PC-9 (cell line): Measurements from ENCODE around the gene RABAC1. TPM values are rescaled to one million over a fixed set of nuclear protein-coding genes. Genes with fewer than 3 reads are reported as not detected.

Source experiments
- BruUV-seq: library from RNA; stranded (reverse); fragments of 400-500 nt; replicated peaks from 2 replicates; lab custom pipeline; 2021; lab: Mats Ljungman, UMichigan
- CTCF ChIA-PET: fragments of 300-600 bp; sonication (Branson Sonifier 250); formaldehyde crosslinking; loops from one replicate; lab custom pipeline; 2022; ENCODE audit warnings: antibody characterized with exemption; lab: Charles Lee
- POLR2A ChIA-PET: fragments of 300-600 bp; sonication (Branson Sonifier 250); formaldehyde crosslinking; loops from one replicate; lab custom pipeline; 2022; ENCODE audit warnings: antibody characterized with exemption; ENCODE audit not compliant: unreplicated experiment; lab: Charles Lee
- DNase-seq, 2 experiments: peaks; one replicate each; pipeline versions ENCODE4 v3.0.0 to v3.0.0-alpha.2; 2015 to 2022; ENCODE audit warnings: mixed read lengths in 1 of 2
- H2AFZ ChIP-seq: fragments of 200-600 bp; sonication (generic); 2 replicates; pipeline ENCODE4 v1.8.1; 2017; ENCODE audit warnings: antibody characterized with exemption
- H3F3A ChIP-seq: fragments of 200-600 bp; sonication (generic); 2 replicates; pipeline ENCODE4 v1.8.1; 2017; ENCODE audit warnings: antibody characterized with exemption, mild to moderate bottlenecking, low read depth; ENCODE audit not compliant: insufficient read depth
- H3K27ac ChIP-seq: fragments of 200-600 bp; sonication (generic); 2 replicates; pipeline ENCODE4 v1.6.1; 2016; ENCODE audit warnings: mixed run types
- H3K27me3 ChIP-seq: fragments of 200-600 bp; sonication (generic); 2 replicates; pipeline ENCODE4 v1.6.1; 2016; ENCODE audit warnings: low read depth, mixed run types; ENCODE audit not compliant: insufficient read depth
- H3K36me3 ChIP-seq: fragments of 200-600 bp; sonication (generic); 2 replicates; pipeline ENCODE4 v1.6.1; 2016; ENCODE audit warnings: low read depth, mixed run types
- H3K4me1 ChIP-seq: fragments of 200-600 bp; sonication (generic); replicated peaks from 2 replicates; pipeline ENCODE4 v1.6.1; 2016; ENCODE audit warnings: mixed run types; ENCODE audit not compliant: insufficient read depth
- H3K4me2 ChIP-seq: fragments of 200-600 bp; sonication (generic); 2 replicates; pipeline ENCODE4 v1.6.1; 2017; ENCODE audit warnings: mixed run types
- H3K4me3 ChIP-seq: fragments of 200-600 bp; sonication (generic); 2 replicates; pipeline ENCODE4 v1.6.1; 2016; ENCODE audit warnings: mixed run types
- H3K79me2 ChIP-seq: fragments of 200-600 bp; sonication (generic); 2 replicates; pipeline ENCODE4 v1.6.1; 2017; ENCODE audit warnings: low read depth, mixed run types
- H3K9me2 ChIP-seq: fragments of 200-600 bp; sonication (generic); 2 replicates; pipeline ENCODE4 v1.8.1; 2017; ENCODE audit warnings: mild to moderate bottlenecking; ENCODE audit not compliant: insufficient read depth
- H3K9me3 ChIP-seq: fragments of 200-600 bp; sonication (generic); 2 replicates; pipeline ENCODE4 v1.8.1; 2016; ENCODE audit warnings: low read depth; ENCODE audit not compliant: insufficient read depth
- H4K20me1 ChIP-seq: fragments of 200-600 bp; sonication (generic); 2 replicates; pipeline ENCODE4 v1.8.1; 2017; ENCODE audit not compliant: insufficient read depth
- EZH2 ChIP-seq: fragments of 200-600 bp; sonication (generic); IDR thresholded peaks from 2 replicates; pipeline ENCODE4 v1.8.0; 2017; ENCODE audit warnings: antibody characterized with exemption, low read depth
- intact Hi-C: fragments of 100-400 bp; cut with micrococcal nuclease; formaldehyde crosslinking; loops from one replicate; pipeline ENCODE4 v1.10.0; 2022; ENCODE audit not compliant: unreplicated experiment
- total RNA-seq: library from RNA; stranded (reverse); gene quantifications from 2 replicates; pipeline ENCODE4 v1.2.3, GENCODE V29; 2021
- TF ChIP-seq, protein P1 (sequence below): fragments of 200-600 bp; sonication (generic); conservative IDR thresholded peaks from 2 replicates; pipeline ENCODE4 v1.6.1; 2017; ENCODE audit warnings: mixed run types, antibody characterized with exemption, mild to moderate bottlenecking, moderate library complexity

Gene RABAC1
- total RNA-seq, 1 experiment from 2014 or later, result 110 TPM

DNA sequence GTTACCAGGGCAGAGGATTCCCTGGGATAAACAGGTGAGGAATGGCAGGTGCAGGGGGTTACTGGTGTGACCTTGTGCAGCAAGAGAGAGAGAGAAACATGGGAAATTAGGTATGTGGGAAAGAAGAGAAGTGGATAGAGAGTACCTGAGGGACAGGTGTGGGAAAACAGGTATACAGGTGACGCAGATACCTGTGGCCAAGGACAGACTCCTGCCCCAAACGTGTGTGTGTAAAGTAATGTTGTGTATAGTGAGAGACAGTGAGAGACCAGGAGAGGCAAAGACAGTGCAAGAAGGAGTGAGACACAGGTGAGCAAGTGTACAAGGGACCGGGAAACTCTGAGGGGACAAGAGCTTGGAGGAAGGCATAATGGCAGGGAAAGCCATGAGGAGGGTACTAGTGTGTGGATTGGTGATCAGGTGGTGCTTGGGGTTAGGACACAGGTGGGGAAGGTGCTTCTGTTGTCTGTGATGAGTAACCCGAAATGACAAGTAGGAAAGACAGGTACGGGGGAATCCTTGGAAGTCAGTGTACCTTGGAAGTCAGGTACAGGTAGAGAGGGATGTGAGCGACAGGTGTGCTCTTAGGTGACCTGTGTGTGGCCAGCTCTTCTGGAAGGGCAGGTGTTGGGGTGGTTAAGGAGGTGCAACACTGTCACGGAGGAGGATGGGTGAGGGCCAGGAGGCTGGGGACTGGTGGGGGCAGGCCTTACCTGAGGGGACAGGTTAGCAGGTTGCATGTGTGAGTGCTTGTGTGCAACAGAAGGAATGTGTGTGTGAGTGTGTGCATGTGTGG lies 33.7 kb downstream of the RABAC1 start:
- Histone ChIP-seq H3K9me3 (no peaks in the 10 kb centered on the region), H3K27ac (no peak overlapping the region), H4K20me1 (no peaks in the 10 kb centered on the region), H3K27me3 (peaks cover 79% of the 10 kb centered on the region), H3K9me2 (no peaks in the 10 kb centered on the region), H3K4me2 (no peak overlapping the region), H3K79me2 (no peaks in the 10 kb centered on the region), H3K36me3 (no peaks in the 10 kb centered on the region), H3K4me1 (peaks cover 9% of the 10 kb centered on the region; the same call in 1 of the 2 replicates), H2AFZ (no peak overlapping the region), H3F3A (peaks cover 13% of the 10 kb centered on the region; the same call in 1 of the 2 replicates), H3K4me3 (no peak overlapping the region)
- BruUV-seq, result no TSS peak
- intact Hi-C loops, result no loop called here
- ChIA-PET CTCF (no interaction called here), POLR2A (no interaction called here)
- TF ChIP-seq EZH2, result no peak
- TF ChIP-seq, protein P1, sequence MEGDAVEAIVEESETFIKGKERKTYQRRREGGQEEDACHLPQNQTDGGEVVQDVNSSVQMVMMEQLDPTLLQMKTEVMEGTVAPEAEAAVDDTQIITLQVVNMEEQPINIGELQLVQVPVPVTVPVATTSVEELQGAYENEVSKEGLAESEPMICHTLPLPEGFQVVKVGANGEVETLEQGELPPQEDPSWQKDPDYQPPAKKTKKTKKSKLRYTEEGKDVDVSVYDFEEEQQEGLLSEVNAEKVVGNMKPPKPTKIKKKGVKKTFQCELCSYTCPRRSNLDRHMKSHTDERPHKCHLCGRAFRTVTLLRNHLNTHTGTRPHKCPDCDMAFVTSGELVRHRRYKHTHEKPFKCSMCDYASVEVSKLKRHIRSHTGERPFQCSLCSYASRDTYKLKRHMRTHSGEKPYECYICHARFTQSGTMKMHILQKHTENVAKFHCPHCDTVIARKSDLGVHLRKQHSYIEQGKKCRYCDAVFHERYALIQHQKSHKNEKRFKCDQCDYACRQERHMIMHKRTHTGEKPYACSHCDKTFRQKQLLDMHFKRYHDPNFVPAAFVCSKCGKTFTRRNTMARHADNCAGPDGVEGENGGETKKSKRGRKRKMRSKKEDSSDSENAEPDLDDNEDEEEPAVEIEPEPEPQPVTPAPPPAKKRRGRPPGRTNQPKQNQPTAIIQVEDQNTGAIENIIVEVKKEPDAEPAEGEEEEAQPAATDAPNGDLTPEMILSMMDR, result no peak
- DNase-seq, result no peak

DNA sequence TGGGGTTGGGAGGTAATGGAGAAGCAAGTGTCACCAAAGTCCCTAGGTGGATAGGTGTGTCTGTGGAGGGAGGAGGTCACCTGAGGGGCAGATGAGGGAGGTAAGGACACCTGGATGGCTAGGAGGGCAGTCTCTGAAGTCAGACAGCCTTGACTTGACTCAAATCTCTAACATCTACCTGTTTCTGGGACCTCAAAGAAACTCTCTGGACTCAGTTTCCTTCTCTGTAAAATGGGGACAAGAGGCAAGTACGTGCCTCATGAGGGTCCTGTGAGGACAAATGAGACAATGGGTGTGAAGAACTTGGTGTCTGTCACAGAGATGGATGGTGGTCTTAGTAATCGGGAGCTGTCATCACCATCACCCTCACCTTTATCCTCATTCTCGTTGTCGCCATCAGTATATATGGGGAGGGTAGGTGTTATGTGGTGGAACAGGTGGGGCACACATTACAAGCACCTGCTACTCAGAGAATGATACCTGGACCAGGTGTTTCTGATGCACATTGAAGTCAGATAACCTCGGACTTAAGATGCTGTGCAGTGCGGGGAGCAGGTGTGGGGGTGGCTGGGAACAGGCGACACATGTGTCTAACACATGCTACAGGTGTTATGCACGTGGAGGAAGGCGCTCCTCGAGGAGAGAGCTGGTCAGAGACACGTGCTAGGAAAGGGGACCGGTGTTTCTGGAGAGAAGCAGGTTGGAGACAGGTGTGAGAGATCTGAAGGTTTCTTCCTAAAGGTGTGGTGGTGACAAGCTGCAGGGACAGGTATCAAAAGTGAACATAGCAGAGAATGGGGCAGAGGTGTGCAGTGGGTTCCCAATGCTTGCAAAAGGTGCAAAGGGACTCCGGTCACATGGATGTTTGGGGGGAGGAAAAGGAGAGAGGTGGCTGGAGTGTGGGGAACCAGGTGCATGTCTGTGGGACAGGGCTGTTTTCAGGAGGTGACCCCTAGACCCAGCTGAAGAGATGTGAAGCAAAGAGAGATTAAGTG lies 34.7 kb downstream of the RABAC1 start:
- H3K4me2 ChIP-seq, result no peak overlapping the region
- TF ChIP-seq EZH2, result no peak
- TF ChIP-seq, protein P1, result no peak
- H3K36me3 ChIP-seq, result no peaks in the 10 kb centered on the region
- POLR2A ChIA-PET, result no interaction called here
- CTCF ChIA-PET, result no interaction called here
- no peak overlapping the region for H2AFZ ChIP-seq
- H3K9me2 ChIP-seq, result no peaks in the 10 kb centered on the region
- H3K27ac ChIP-seq, result no peak overlapping the region
- DNase-seq, result no peak
- H4K20me1 ChIP-seq, result no peaks in the 10 kb centered on the region
- no peaks in the 10 kb centered on the region for H3K9me3 ChIP-seq
- no TSS peak for BruUV-seq
- no peaks in the 10 kb centered on the region for H3K79me2 ChIP-seq
- peaks cover 22% of the 10 kb centered on the region; the same call in 1 of the 2 replicates for H3F3A ChIP-seq
- H3K4me3 ChIP-seq, result no peak overlapping the region
- intact Hi-C loops, result no loop called here
- peaks cover 9% of the 10 kb centered on the region; the same call in 1 of the 2 replicates for H3K4me1 ChIP-seq
- peaks cover 72% of the 10 kb centered on the region for H3K27me3 ChIP-seq

DNA sequence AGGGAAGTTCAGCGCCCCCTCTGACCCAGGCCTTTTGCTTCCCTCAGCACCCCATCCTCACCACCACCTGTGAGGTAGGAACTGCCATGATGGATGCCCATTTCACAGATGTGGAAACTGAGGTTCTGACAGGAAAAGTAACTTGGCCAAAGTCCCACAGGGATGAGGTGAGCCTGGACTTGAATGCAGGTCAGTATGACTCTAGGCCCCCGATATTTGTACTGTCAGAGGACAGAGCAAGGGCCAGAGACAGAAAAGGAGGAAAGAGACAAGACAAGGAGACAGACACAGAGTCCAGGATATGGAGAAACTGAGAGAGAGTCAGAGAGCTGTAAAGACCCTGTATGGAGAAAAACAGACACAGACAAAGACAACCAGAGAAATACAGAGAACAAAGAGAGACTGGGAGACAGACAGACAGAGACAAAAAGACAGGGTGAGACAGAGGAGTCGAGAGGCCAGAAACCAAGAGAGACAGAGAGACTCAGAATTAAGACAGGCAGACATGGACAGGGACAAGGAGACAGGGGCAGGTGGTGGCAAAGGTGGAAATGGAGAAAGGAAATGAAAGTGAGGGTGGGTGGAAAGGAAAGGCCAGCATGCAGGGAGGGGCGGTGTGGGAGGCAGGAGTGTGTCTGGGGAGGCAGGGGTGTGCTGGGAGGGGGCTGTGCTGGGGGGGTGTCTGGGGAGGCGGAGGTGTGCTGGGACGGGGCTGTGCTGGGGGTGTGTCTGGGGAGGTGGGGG lies 35.9 kb downstream of the RABAC1 start:
- ChIA-PET POLR2A (no interaction called here), CTCF (no interaction called here)
- H3K27me3 ChIP-seq, result peaks cover 63% of the 10 kb centered on the region
- no peak overlapping the region for H2AFZ ChIP-seq
- H3K9me2 ChIP-seq, result no peaks in the 10 kb centered on the region
- no peaks in the 10 kb centered on the region for H3K9me3 ChIP-seq
- DNase-seq, result no peak
- no peaks in the 10 kb centered on the region for H4K20me1 ChIP-seq
- no TSS peak for BruUV-seq
- no peak overlapping the region for H3K4me3 ChIP-seq
- H3K4me2 ChIP-seq, result no peak overlapping the region
- H3K36me3 ChIP-seq, result no peaks in the 10 kb centered on the region
- no peaks in the 10 kb centered on the region for H3K4me1 ChIP-seq
- TF ChIP-seq, protein P1, result no peak
- TF ChIP-seq EZH2, result no peak
- H3F3A ChIP-seq, result peaks cover 31% of the 10 kb centered on the region; the same call in 1 of the 2 replicates
- H3K27ac ChIP-seq, result no peak overlapping the region
- H3K79me2 ChIP-seq, result no peaks in the 10 kb centered on the region
- intact Hi-C loops, result no loop called here
